ENCODE data around the gene SPN. TPM values are rescaled to one million over a fixed set of nuclear protein-coding genes. Genes with fewer than 3 reads are reported as not detected.
"Not testable (repeated sequence)": the region's sequence is repeated elsewhere in the genome, so short reads cannot be mapped to it uniquely, and the experiment has no call there.

The SPN gene, protein sequence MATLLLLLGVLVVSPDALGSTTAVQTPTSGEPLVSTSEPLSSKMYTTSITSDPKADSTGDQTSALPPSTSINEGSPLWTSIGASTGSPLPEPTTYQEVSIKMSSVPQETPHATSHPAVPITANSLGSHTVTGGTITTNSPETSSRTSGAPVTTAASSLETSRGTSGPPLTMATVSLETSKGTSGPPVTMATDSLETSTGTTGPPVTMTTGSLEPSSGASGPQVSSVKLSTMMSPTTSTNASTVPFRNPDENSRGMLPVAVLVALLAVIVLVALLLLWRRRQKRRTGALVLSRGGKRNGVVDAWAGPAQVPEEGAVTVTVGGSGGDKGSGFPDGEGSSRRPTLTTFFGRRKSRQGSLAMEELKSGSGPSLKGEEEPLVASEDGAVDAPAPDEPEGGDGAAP
- 1.3 TPM for total RNA-seq

DNA sequence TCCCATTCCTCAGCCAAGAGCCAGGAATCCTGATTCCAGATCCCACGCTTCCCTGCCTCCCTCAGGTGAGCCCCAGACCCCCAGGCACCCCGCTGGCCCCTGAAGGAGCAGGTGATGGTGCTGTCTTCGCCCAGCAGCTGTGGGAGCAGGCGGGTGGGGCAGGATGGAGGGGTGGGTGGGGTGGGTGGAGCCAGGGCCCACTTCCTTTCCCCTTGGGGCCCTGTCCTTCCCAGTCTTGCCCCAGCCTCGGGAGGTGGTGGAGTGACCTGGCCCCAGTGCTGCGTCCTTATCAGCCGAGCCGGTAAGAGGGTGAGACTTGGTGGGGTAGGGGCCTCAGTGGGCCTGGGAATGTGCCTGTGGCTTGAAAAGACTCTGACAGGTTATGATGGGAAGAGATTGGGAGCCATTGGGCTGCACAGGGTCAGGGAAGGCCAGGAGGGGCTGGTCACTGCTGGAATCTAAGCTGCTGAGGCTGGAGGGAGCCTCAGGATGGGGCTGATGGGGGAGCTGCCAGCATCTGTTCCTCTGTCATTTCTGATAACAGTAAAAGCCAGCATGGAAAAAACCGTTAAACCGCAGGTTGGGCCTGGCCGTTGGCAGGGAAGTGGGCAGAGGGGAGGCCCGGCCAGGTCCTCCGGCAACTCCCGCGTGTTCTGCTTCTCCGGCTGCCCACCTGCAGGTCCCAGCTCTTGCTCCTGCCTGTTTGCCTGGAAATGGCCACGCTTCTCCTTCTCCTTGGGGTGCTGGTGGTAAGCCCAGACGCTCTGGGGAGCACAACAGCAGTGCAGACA lies at the start of gene SPN:
SPN (plus strand) TSS at position 232 of the 791 bp plus-strand sequence; CDS start at position 714, 482 bp downstream.
- ATAC-seq: no peak
- no peak for DNase-seq (ENCODE audit: low spot score)

DNA sequence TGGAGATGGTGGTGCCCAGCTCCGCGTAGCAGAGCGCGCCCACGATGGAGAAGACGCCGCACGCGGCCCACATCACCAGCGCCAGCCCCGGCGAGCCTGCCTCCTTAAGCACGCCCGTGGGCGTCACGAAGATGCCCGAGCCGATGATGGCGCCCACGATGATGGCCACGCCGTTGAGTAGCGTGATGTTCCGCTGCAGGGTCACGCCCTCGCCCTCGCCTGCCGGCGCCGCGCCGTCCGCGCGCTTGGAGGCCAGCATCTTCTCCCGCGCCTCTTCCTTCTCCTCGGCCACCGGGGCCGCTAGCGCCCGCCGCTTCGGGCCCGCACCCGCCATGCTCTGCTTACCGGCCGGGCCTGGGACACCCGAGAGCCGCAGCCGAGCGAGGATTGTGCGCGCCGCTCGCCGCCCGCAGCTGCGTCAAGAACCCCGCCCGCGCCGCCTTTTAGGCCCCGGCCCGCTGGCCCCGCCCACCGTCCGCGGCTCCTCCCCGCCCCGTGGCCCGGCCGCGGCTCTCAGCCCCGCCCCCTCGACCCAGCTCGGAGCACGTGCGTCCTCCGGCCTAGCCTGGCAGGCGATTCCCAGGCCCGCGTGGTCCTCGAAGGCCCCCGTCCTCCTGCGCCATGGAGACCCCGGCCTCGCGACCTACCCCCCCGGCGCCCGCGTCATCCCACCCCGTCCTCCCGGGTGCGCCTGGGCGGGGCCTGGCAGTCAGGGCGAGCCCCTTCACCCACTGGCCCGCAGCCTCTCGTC lies 49.6 kb upstream of the SPN start:
- DNase-seq (ENCODE audit: low spot score) (peak; percentile 72), ATAC-seq (peak; percentile 82)

DNA sequence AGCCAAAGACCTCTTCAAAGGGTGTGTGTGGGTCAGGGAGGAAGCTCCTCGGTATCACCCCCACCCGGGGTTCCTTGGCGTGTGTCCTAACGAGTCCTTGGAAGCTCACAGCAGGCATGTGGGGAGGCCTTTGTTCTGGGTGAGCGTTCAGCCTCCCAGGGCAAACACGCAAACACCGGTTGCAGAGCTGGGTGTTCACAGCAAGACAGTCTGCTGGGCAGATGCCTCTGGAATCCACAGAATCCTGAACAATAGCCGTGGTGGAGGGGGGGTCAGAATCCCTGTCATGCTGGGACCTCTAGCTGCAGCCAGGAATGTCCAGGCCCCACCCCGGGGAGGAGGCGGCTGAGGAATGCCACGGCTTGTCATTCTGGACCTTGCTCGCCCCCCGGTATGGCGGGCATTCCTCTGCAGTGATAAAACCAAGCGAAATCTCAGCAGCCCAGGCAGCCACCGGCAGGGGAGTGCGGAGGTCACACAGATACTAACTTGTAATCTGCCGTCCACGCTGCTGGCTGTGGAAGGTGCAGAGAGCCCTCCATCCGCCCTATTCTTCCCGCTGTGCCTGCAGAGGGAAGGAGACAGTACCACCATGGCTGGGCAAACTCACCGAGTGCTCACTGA lies 48.2 kb upstream of the SPN start:
- ATAC-seq; DNase-seq (ENCODE audit: low spot score): not testable (repeated sequence)

DNA sequence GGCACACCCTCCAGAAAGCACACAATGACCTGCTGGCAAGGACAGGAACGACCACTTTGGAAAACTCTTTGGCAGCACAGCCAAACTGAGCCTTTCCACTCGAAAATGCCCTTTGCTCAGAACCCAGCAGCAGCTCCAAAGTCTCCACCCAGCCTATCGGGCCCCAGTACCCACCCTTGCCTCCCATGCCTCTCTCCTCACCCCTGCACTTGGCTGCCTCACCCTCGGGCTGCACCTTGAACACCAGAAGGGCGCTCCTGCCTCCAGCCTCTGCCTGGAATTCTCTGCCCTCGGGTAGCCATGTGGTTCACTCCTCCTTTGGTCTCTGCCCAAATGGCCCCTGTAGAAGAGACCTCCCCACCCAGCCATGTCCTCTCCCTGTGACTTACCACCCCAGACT lies 46.9 kb upstream of the SPN start:
- ATAC-seq; DNase-seq (ENCODE audit: low spot score): not testable (repeated sequence)

DNA sequence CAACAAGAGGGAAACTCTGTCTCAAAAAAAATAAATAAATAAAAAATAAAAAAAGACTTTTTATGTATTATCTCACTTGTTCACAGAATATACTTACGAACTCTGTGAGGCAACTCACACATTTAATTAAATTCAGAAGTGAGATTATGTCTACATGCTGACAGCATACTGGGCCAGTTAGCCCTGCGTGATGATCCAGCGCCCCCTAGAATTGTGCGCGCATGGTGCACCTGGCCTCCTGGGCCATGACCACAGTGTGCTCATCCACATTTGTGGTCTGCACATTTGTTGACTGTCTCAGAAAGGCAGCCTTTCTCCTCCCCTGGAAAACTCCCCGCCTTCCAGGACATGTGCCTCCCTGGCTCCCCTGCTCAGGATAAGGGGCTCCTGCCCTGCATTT lies 42.5 kb upstream of the SPN start:
- peak; percentile 22 for ATAC-seq
- DNase-seq (ENCODE audit: low spot score): not testable (repeated sequence)

DNA sequence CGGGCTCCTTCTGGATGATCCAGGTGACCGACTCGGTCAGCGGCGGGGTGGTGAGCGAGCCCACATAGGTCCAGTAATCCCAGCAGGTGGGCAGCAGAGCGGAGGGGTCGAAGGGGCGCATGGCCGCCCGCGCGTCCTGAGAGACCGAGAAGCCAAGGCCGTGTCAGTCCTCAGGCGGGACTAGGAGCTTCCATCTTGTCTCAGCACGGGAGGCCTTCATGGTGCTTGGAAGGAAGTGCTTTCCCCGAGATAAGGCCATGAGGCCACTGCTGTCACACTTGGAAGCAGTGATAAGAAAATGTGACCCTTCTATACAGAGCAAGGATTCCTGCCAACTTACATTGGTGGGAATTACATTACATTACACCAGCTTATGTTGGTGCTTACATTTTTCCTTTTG lies 40.3 kb upstream of the SPN start:
- not testable (repeated sequence) for ATAC-seq; DNase-seq (ENCODE audit: low spot score)

DNA sequence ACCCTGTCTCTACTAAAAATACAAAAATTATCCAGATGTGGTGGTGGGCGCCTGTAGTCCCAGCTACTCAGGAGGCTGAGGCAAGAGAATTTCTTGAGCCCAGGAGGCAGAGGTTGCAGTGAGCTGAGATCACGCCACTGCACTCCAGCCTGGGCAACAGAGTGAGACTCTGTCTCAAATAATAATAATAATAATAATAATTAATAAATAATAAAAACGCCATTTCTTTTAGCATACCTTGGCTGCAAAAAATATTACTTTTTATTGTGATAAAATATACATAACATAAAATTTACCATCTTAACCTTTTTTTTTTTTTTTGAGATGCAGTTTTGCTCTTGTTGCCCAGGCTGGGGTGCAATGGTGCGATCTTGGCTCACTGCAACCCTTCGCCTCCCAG lies 39.8 kb upstream of the SPN start:
- ATAC-seq; DNase-seq (ENCODE audit: low spot score): not testable (repeated sequence)

DNA sequence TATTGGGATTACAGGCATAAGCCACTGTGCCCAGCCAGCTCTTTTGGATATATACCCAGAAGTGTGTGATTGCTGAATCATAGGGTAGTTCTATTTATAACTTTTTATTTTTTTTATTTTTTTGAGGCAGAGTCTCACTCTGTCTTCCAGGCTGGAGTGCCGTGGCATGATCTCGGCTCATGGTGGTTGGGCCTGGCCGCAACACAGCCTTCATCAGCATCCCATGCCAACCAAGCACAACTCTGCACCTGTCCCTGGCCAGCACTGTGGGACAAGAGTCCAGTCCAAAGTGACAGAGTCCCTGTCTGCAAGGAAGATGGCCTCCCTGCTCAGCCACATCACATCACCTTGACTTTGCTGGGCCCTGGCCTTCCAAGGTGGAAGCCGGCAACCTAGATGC lies 37.9 kb upstream of the SPN start:
- not testable (repeated sequence) for DNase-seq (ENCODE audit: low spot score)
- ATAC-seq: peak; percentile 79

DNA sequence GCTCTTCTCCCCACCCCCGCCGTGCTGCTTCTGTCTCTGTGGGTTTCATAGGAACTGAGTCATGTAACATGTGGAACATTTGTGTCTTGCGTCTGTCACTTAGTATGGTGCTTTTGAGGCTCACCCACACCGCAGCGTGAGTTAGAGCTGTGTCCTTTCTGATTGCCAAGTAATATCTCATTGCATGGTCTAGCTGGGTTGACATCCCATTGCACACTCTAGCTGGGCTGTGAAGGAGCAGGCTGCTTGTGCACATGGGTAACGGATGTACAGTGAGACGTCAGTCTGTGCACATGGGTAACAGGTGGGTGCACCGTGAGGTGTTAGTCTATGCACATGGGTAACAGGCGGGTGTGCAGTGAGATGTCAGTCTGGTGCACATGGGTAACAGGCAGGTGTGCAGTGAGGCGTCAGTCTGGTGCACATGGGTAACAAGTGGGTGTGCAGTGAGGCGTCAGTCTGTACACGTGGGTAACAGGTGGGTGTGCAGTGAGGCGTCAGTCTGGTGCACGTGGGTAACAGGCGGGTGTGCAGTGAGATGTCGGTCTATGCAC lies 36.2 kb upstream of the SPN start:
- ATAC-seq; DNase-seq (ENCODE audit: low spot score): not testable (repeated sequence)

DNA sequence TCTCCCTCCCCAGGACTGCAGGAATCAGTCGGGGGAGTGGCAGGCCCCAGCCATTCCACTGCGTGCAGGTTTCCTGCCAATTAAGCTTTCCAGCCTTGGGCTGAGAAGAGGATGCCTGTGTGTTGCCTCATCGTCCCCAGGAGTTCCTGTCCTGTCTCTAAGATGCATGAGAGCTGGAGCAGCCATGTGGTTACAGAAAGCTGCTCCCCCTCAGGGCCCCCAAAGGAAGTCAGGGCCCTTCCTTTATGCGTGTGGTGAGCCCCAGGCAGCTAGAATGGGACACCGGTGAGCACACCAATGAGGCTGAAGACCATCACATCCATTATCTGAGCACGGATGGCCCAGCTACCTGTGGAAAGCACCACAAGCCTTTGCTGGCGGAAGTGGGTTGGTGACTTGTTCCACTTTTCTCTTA lies 35.4 kb upstream of the SPN start:
- not testable (repeated sequence) for ATAC-seq; DNase-seq (ENCODE audit: low spot score)

DNA sequence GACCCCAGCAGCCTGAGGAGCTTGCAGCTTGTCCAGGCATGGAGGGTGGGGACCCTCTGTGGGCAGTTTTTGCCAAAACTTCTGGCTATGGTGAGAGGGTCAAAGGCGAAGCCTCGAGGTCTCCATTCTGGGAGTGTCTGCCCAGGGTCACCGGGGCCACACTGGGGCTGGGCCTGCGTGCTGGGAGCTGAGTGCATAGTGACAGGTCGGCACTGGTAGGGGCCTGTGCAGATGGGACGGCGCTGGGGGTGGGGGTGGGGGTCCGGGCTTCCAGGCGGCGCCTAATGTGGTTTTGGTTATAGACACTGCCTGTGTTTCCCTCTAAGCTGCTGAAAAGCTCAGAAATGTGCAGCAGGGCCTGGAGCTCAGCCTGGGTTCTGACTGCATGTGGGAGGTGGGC lies 34.3 kb upstream of the SPN start:
- not testable (repeated sequence) for ATAC-seq; DNase-seq (ENCODE audit: low spot score)

DNA sequence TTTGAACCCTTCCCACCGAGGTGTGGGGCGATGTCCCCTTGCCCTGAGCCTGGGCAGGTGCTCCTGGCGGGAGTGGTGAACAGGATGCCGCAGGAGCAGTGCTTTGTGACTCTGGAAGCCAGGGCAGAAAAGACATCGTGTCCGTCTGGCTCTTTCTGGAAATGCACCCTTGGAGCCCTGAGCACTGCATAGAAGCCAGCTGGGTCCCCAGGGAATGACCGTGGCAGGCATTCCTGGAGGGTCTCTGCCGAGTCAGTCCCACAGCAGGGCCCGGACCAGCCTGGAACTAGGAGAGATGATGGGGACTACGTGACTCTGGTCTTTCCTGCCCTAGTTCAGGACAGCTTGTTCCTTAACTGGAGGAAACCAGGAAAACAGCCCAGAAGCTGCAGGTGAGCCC lies 33.7 kb upstream of the SPN start:
- not testable (repeated sequence) for DNase-seq (ENCODE audit: low spot score)

DNA sequence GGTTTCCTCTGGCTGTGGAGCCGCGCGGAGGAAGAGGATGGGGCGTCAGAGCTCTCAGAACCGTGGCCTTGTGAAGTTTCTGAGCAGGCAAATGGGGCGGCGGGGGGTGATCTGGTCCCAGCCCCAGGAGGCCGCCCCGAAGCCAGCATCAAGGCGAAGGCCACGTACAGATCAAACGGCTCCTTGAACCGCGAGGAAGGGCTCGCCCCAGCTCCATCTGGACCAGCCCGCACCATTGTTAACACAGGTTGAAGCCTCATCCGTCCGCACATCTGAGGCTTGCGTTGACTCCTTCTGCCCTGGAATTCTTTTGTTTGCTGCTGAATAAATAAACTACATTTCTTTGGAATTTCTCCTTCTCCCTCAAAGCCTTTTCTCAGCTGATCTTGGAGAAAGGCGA lies 31.4 kb upstream of the SPN start:
- DNase-seq (ENCODE audit: low spot score); ATAC-seq: not testable (repeated sequence)

More for the DNA sequence above, 33.7 kb upstream of the SPN start:
- ATAC-seq: not testable (repeated sequence)

DNA sequence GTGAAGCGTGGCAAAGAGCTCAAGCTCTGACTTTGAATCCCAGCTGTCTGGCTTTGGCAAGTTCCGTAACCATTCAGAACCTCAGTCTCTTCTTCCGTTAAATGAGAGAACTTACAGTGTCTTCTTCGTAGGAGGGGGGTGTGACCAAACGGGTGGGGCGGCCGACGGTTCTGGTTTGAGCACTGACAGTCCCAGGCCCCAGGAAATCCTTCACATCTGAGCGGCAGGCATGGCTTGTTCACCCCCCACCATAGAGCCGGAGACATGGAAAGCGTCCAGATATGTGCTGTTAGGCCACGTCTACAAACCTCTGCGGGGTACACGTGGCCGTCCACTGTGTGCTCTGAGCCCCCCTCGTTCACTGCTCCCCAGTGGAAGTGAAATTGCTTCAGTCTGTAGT lies 27.1 kb upstream of the SPN start:
- not testable (repeated sequence) for ATAC-seq; DNase-seq (ENCODE audit: low spot score)

DNA sequence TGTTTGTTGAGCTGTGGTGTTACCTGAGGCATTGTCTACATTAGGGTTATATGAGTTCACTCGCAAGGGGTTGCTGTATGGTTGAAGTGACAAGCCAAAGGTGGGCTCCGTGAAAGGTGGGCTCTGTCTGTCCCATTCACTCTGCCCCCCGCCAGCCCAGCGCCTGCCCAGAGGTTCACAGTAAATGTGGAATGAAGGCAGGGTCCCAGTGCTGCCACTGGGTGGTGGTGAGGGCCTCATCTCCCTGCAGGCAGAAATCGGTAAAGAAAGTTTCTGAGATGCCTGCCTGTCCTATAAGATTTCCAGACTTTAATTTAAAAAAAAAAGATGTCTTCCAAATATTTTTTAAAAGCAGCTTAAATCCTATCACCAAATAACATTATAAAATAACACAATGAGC lies 26.7 kb upstream of the SPN start:
- not testable (repeated sequence) for ATAC-seq; DNase-seq (ENCODE audit: low spot score)

DNA sequence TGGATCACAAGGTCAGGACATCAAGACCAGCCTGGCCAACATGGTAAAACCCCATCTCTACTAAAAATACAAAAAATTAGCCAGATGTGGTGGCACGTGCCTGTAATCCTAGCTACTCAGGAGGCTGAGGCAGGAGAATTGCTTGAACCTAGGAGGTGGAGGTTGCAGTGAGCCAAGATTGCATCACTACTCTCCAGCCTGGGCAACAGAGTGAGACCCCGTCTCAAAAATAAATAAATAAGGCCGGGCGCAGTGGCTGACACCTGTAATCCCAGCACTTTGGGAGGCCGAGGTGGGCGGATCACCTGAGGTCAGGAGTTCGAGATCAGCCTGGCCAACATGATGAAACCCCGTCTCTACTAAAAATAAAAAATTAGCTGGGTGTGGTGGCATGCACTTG lies 24.3 kb upstream of the SPN start:
- not testable (repeated sequence) for DNase-seq (ENCODE audit: low spot score); ATAC-seq

DNA sequence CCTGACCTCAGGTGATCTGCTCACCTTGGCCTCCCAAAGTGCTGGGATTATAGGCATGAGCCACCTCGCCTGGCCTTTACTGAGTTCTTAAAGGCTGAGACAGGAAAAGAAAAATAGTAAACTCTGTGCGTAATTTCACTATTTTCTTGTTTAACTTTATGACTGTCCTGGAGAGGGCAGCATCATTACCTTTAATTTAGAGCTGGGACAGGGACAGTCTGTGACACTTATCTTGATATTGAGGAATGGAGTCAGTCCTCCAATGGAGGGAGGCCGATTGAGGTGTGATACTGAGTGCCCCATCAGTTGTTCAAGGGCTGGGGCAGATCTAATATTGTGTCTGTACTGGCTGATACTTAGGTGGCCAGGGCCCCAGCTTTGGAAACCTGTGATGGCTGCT lies 21.5 kb upstream of the SPN start:
- DNase-seq (ENCODE audit: low spot score): no peak
- ATAC-seq: peak; percentile 84

DNA sequence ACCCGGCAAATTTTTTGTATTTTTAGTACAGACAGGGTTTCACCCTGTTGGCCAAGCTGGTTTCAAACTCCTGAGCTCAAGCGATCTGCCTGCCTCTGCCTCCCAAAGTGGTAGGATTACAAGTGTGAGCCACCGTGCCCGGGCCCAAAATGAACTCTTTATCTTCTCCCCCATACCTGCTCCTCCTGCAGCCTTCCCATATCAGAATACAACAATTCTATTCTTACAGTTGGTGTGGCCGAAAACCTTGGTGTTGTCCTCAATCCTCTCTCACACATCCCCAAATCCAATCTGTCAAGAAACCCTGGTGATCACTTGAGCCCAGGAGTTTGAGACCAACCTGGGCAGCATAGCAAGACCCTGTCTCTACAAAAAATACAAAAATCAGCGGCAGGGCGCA lies 19.5 kb upstream of the SPN start:
- no peak for DNase-seq (ENCODE audit: low spot score)
- no peak for ATAC-seq

DNA sequence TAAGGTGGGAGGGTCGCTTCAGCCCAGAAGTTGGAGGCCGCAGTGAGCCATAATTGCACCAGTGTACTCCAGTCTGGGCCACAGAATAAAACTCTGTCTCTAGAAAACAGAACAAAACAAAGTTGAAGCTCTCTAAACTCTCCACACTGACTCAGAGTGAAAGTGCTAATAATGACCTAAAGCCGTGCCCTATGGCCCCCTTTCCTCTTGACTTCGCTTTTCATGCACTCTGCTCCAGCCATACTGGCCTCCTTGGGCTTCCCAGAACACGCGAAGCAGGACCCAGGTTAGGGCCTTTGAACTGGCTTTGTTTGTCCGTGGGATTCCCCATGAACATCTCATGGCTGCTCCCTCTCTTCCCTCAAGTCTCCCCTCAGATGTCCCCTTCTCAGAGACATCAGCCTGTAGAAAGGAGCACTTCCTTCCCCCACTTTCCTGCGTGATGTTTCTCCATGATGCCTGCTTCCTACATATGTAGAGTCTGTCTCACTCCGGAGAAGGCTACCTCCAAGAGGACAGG lies 18.6 kb upstream of the SPN start:
- ATAC-seq: peak; percentile 21

More for the DNA sequence above, 18.6 kb upstream of the SPN start:
- DNase-seq (ENCODE audit: low spot score): no peak
